Loucy (cell line): Measurements from ENCODE around the gene GRIN3B.
A peak's percentile ranks its signal among the peaks of the same experiment; 100 is the strongest.

Experiments used
- H2AFZ ChIP-seq: fragments of 200-600 bp; sonication (generic); 2 replicates; pipeline ENCODE4 v1.6.0; 2016; ENCODE audit warnings: antibody characterized with exemption, mild to moderate bottlenecking, low read length, moderate library complexity
- H3F3A ChIP-seq: fragments of 200-600 bp; 2 replicates; pipeline ENCODE4 v1.6.0; 2016; ENCODE audit warnings: antibody characterized with exemption, low read depth, mild to moderate bottlenecking
- H3K27me3 ChIP-seq: fragments of 200-600 bp; sonication (generic); 2 replicates; pipeline ENCODE4 v1.6.1; 2014; ENCODE audit warnings: low read length, mild to moderate bottlenecking; ENCODE audit not compliant: insufficient read depth, poor library complexity, severe bottlenecking
- H3K36me3 ChIP-seq: fragments of 200-600 bp; sonication (generic); 2 replicates; pipeline ENCODE4 v1.6.1; 2016; ENCODE audit warnings: low read length; ENCODE audit not compliant: insufficient read depth
- H3K4me1 ChIP-seq: fragments of 200-600 bp; sonication (generic); 2 replicates; pipeline ENCODE4 v1.5.1; 2014; ENCODE audit warnings: low read length, mild to moderate bottlenecking; ENCODE audit not compliant: insufficient read depth, poor library complexity, severe bottlenecking
- H3K4me2 ChIP-seq: fragments of 200-600 bp; sonication (generic); 2 replicates; pipeline ENCODE4 v1.6.0; 2014; ENCODE audit warnings: antibody characterized with exemption, low read length, low read depth, mild to moderate bottlenecking; ENCODE audit not compliant: poor library complexity, severe bottlenecking
- H3K4me3 ChIP-seq: fragments of 200-600 bp; sonication (generic); 2 replicates; pipeline ENCODE4 v1.5.1; 2014; ENCODE audit warnings: low read length, mild to moderate bottlenecking, mixed read lengths; ENCODE audit not compliant: poor library complexity, severe bottlenecking
- H3K79me2 ChIP-seq: fragments of 200-600 bp; sonication (generic); 2 replicates; pipeline ENCODE4 v1.6.1; 2014; ENCODE audit warnings: low read length; ENCODE audit not compliant: insufficient read depth
- H3K9ac ChIP-seq: fragments of 200-600 bp; sonication (generic); 2 replicates; pipeline ENCODE4 v1.6.0; 2014; ENCODE audit warnings: mild to moderate bottlenecking, low read depth, low read length, moderate library complexity; ENCODE audit not compliant: poor library complexity, severe bottlenecking
- H3K9me2 ChIP-seq: fragments of 200-600 bp; sonication (generic); replicated peaks from 2 replicates; pipeline ENCODE4 v1.6.1; 2016; ENCODE audit warnings: low read depth, low read length, mixed read lengths
- H3K9me3 ChIP-seq: fragments of 200-600 bp; sonication (generic); 2 replicates; pipeline ENCODE4 v1.6.1; 2014; ENCODE audit warnings: mild to moderate bottlenecking, antibody characterized with exemption, low read length, low read depth; ENCODE audit not compliant: insufficient read depth
- H4K20me1 ChIP-seq: fragments of 200-600 bp; sonication (generic); 2 replicates; pipeline ENCODE4 v1.6.0; 2014; ENCODE audit warnings: antibody characterized with exemption, low read length, mild to moderate bottlenecking; ENCODE audit not compliant: insufficient read depth, poor library complexity, severe bottlenecking
- CTCF ChIP-seq: fragments of 200-600 bp; sonication (generic); conservative IDR thresholded peaks from 2 replicates; pipeline ENCODE4 v1.5.1; 2014; ENCODE audit warnings: mild to moderate bottlenecking, antibody characterized with exemption, low read length
- EZH2phosphoT487 ChIP-seq: fragments of 200-600 bp; IDR thresholded peaks from 2 replicates; pipeline ENCODE4 v1.6.1; 2018; ENCODE audit warnings: antibody characterized with exemption, mild to moderate bottlenecking, moderate library complexity, borderline replicate concordance

The GRIN3B gene

GRCh38 chr19:1040476-1041271 is 40.5 kb downstream of the GRIN3B start:
- Histone ChIP-seq H2AFZ (peak overlapping the region; percentile 59), H3K4me3 (peak overlapping the region; percentile 83), H3K27me3 (no peaks in the 10 kb centered on the region), H3K9me3 (no peaks in the 10 kb centered on the region), H3K4me1 (peaks cover 39% of the 10 kb centered on the region), H3K79me2 (no peaks in the 10 kb centered on the region), H3F3A (peaks cover 10% of the 10 kb centered on the region), H3K9me2 (no peaks in the 10 kb centered on the region), H3K4me2 (peak overlapping the region; percentile 88), H3K36me3 (peaks cover 8% of the 10 kb centered on the region; the same call in 1 of the 2 replicates), H3K9ac (peak overlapping the region; percentile 76), H4K20me1 (peaks cover 8% of the 10 kb centered on the region)
- TF ChIP-seq EZH2phosphoT487 = no peak

- H3K36me3 ChIP-seq = peaks cover 3% of the 10 kb centered on the region; the same call in 1 of the 2 replicates
- H3K4me1 ChIP-seq = peaks cover 39% of the 10 kb centered on the region
- H4K20me1 ChIP-seq = peaks cover 3% of the 10 kb centered on the region
- no peaks in the 10 kb centered on the region for H3K27me3 ChIP-seq
- peak overlapping the region; percentile 88 for H3K4me2 ChIP-seq
- H3F3A ChIP-seq = peaks cover 10% of the 10 kb centered on the region
- no peaks in the 10 kb centered on the region for H3K9me3 ChIP-seq
- H3K9ac ChIP-seq = no peak overlapping the region
- H3K79me2 ChIP-seq = no peaks in the 10 kb centered on the region
- TF ChIP-seq CTCF (no peak), EZH2phosphoT487 (no peak)
- peak overlapping the region; percentile 83 for H3K4me3 ChIP-seq
- H2AFZ ChIP-seq = no peak overlapping the region
- H3K9me2 ChIP-seq = no peaks in the 10 kb centered on the region
These were observed 41.1 kb downstream of the GRIN3B start for GRCh38 chr19:1041272-1041834.

- peaks cover 10% of the 10 kb centered on the region for H3F3A ChIP-seq
- TF ChIP-seq CTCF = no peak
- TF ChIP-seq EZH2phosphoT487 = no peak
- no peak overlapping the region for H3K4me3 ChIP-seq
- H3K9me2 ChIP-seq = no peaks in the 10 kb centered on the region
- H2AFZ ChIP-seq = no peak overlapping the region
- peaks cover 3% of the 10 kb centered on the region for H4K20me1 ChIP-seq
- H3K4me1 ChIP-seq = peaks cover 39% of the 10 kb centered on the region
- H3K9ac ChIP-seq = no peak overlapping the region
- H3K36me3 ChIP-seq = no peaks in the 10 kb centered on the region; the same call in 1 of the 2 replicates
- no peak overlapping the region for H3K4me2 ChIP-seq
- H3K27me3 ChIP-seq = no peaks in the 10 kb centered on the region
- no peaks in the 10 kb centered on the region for H3K9me3 ChIP-seq
- H3K79me2 ChIP-seq = no peaks in the 10 kb centered on the region
These were observed 41.8 kb downstream of the GRIN3B start for GRCh38 chr19:1041835-1042685.
